Stimulated activated naive B cell treated with anti-CD40 and anti-IgM and Interleukin-4, amounts not matched to agents 10 μg/mL and 1 μg/mL and 100 μg/mL, for 72 hours (primary cell): ENCODE data around the gene SMKR1.
"Not testable (repeated sequence)": the region's sequence is repeated elsewhere in the genome, so short reads cannot be mapped to it uniquely, and the experiment has no call there.

ENCODE experiments used
- ATAC-seq, 2 donors: fragments of 150-1000 bp; cut with Tn5 transposase; replicated peaks; 2 replicates each; pipeline ENCODE4 v1.10.0; 2021; ENCODE audit warnings: moderate library complexity in 1 of 2
- DNase-seq: peaks from one replicate; pipeline ENCODE4 v3.0.0; 2021
- H3K27ac Mint-ChIP-seq: one replicate; pipeline ENCODE4 v1.8.0; 2022; ENCODE audit warnings: mild to moderate bottlenecking, mixed read lengths
- H3K27me3 Mint-ChIP-seq, 2 donors: one replicate each; pipeline ENCODE4 v1.8.0; 2022; ENCODE audit warnings: mixed read lengths in 2 of 2
- H3K36me3 Mint-ChIP-seq, 2 donors: one replicate each; pipeline ENCODE4 v1.8.0; 2022; ENCODE audit warnings: mixed read lengths in 2 of 2, mild to moderate bottlenecking in 1 of 2
- H3K4me1 Mint-ChIP-seq, 2 donors: one replicate each; pipeline ENCODE4 v1.8.0; 2022; ENCODE audit warnings: mixed read lengths in 2 of 2, mild to moderate bottlenecking in 1 of 2
- H3K4me3 Mint-ChIP-seq, 2 donors: one replicate each; pipeline ENCODE4 v1.8.0; 2022; ENCODE audit warnings: mild to moderate bottlenecking in 2 of 2, mixed read lengths in 2 of 2, moderate library complexity in 1 of 2
- H3K9me3 Mint-ChIP-seq, 2 donors: one replicate each; pipeline ENCODE4 v1.8.0; 2022; ENCODE audit warnings: mixed read lengths in 2 of 2, mild to moderate bottlenecking in 1 of 2

Gene SMKR1

DNA sequence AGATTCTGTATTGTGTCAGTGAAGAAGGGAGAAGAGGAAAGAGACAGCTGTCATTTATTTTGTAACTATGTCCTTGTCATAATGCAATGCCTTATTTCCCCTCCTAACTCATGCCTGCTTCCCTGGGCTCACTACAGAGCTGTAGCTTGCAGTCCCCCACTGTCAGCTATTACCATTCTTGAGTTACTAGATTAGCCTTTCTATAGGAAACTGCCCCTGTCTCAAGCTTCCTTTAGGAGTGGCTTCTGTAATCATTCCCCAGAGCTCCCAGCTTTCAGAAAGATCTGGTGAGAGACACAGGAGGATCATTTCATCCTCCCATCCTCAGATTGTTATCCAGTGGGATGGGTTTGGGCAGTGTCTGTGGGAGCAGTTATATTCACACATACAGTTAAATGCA is 32.4 kb upstream of the SMKR1 start:
- H3K4me3 Mint-ChIP-seq: no peak overlapping the region
- no peaks in the 10 kb centered on the region for H3K36me3 Mint-ChIP-seq
- H3K9me3 Mint-ChIP-seq: no peaks in the 10 kb centered on the region
- ATAC-seq (no peak), DNase-seq (no peak)
- no peaks in the 10 kb centered on the region for H3K27me3 Mint-ChIP-seq
- peaks cover 0 to 5% of the 10 kb centered on the region in 2 donors for H3K4me1 Mint-ChIP-seq
- no peak overlapping the region for H3K27ac Mint-ChIP-seq

DNA sequence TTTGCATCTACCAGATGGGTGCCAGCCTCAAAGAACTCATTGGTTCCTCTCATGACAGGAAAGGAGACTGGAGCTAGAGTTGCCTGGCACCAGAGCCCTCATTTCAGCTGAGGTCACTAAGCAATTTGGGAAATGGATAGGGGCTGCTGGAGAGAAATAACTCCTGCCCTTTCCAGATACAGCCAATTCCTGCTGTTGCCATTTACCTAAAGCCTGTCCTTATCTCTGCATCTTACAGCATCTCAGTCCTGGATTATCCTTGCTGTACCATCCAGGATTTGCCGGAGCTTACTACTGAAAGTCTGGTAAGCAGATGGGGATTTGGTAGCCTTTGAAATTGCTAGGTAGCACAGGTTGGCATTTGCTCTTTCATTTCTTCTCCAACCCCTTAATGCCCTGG is 31.9 kb upstream of the SMKR1 start:
- no peak overlapping the region for H3K27ac Mint-ChIP-seq

DNA sequence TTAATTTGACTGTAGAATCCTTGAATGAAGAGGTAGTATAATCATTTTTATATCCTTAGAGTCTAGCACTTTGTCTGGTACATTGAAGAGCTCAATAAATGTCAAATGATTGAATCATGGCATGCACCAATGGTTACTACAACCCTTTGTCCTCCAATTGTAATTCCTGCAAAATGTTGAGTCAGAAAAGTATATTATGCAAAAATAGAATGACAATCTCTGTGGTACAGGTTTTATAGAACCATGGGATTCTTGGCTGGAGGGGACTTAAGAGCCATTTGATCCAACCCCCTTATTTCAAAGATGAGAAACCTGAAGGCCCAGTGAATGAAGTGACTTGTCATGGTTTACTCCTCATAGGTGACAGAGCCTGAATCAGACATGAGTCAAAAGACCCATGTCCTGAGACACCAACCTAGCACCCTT is 30.9 kb upstream of the SMKR1 start:
- H3K4me3 Mint-ChIP-seq: no peak overlapping the region
- no peaks in the 10 kb centered on the region for H3K36me3 Mint-ChIP-seq
- no peak overlapping the region for H3K27ac Mint-ChIP-seq
- H3K27me3 Mint-ChIP-seq: no peaks in the 10 kb centered on the region
- H3K9me3 Mint-ChIP-seq: no peaks in the 10 kb centered on the region
- peaks cover 0 to 2% of the 10 kb centered on the region in 2 donors for H3K4me1 Mint-ChIP-seq
- DNase-seq: no peak
- no peak for ATAC-seq

More for the DNA sequence above, 31.9 kb upstream of the SMKR1 start:
- H3K27me3 Mint-ChIP-seq: no peaks in the 10 kb centered on the region
- H3K36me3 Mint-ChIP-seq: no peaks in the 10 kb centered on the region
- peaks cover 0 to 2% of the 10 kb centered on the region in 2 donors for H3K4me1 Mint-ChIP-seq
- no peaks in the 10 kb centered on the region for H3K9me3 Mint-ChIP-seq
- ATAC-seq: no peak
- no peak overlapping the region for H3K4me3 Mint-ChIP-seq
- no peak for DNase-seq

DNA sequence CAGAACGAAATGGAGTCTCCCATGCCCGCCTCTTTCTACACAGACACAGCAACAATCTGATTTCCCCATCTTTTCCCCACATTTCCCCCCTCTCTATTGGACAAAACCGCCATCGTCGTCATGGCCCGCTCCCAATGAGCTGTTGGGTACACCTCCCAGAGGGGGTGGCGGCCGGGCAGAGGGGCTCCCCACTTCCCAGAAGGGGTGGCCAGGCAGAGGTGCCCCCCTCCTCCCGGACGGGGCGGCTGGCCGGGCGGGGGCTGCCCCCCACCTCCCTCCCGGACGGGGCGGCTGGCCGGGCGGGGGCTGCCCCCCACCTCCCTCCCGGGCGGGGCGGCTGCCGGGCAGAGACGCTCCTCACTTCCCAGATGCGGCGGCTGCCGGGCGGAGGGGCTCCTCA is 26.4 kb upstream of the SMKR1 start:
- H3K27ac Mint-ChIP-seq, ATAC-seq, H3K36me3 Mint-ChIP-seq, DNase-seq, H3K4me1 Mint-ChIP-seq, H3K9me3 Mint-ChIP-seq, H3K4me3 Mint-ChIP-seq, H3K27me3 Mint-ChIP-seq: not testable (repeated sequence)

DNA sequence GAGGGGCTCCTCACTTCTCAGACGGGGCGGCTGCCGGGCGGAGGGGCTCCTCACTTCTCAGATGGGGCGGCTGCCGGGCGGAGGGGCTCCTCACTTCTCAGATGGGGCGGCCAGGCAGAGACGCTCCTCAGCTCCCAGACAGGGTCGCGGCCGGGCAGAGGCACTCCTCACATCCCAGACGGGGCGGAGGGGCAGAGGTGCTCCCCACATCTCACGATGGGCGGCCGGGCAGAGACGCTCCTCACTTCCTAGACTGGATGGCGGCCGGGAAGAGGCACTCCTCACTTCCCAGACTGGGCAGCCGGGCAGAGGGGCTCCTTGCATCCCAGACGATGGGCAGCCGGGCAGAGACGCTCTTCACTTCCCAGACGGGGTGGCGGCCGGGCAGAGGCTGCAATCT is 25.9 kb upstream of the SMKR1 start:
- H3K36me3 Mint-ChIP-seq, H3K27me3 Mint-ChIP-seq, ATAC-seq, H3K27ac Mint-ChIP-seq, DNase-seq, H3K4me1 Mint-ChIP-seq, H3K4me3 Mint-ChIP-seq, H3K9me3 Mint-ChIP-seq: not testable (repeated sequence)

DNA sequence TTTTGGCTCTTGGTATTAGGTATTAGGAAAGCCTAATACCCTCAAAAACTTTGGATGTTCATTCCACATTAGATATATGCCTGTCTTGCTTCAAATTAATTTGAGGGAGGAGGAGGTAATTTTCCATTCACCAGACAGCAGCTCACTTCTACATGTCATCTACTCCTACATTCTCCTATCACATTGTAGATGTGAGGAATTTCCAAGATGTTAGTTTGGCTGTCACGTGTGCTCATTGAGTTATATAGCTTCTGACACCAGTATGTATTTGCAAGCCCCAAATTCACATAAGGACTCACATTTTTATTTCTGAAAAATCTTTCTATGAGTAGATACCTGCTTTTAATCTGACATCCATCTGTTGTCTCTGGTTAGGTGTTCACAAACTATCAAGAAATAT is 22.5 kb upstream of the SMKR1 start:
- ATAC-seq: no peak
- no peaks in the 10 kb centered on the region for H3K4me1 Mint-ChIP-seq
- no peak overlapping the region for H3K4me3 Mint-ChIP-seq
- H3K36me3 Mint-ChIP-seq: no peaks in the 10 kb centered on the region
- no peak overlapping the region for H3K27ac Mint-ChIP-seq
- H3K27me3 Mint-ChIP-seq: no peaks in the 10 kb centered on the region
- H3K9me3 Mint-ChIP-seq: no peaks in the 10 kb centered on the region
- DNase-seq: no peak

DNA sequence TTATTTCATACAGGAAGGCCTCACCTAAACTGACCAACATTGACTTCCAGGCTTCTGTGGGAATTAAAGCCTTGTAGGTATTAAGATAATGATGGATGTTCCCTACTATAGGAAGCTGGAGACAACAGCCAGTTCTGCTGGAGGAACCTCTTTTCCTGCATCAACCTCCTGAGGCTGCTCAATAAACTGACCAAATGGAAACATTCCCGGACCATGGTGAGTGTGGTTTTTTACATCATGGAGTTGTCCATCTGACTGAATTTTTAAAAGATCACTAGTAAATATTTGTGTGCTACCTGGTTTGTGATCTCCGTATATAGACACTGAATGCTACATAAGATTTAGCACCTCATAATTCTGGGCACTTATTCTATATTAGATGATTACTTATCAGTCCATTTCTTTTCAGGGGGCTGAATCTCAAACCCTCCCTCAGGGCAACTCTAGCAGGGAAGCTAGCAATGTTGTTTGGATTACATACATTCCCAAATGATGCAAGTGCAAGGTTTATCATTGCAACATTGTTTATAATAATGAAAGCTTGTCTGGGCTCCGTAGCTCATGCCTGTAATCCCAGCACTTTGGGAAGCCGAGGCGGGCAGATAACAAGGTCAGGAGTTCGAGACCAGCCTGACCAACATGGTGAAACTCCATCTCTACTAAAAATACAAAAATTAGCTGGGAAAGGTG is 21.5 kb upstream of the SMKR1 start:
- ATAC-seq (no peak), DNase-seq (no peak)
- Mint-ChIP-seq H3K27me3 (no peaks in the 10 kb centered on the region), H3K4me3 (no peak overlapping the region), H3K36me3 (no peaks in the 10 kb centered on the region), H3K4me1 (no peaks in the 10 kb centered on the region), H3K27ac (no peak overlapping the region), H3K9me3 (no peaks in the 10 kb centered on the region)

DNA sequence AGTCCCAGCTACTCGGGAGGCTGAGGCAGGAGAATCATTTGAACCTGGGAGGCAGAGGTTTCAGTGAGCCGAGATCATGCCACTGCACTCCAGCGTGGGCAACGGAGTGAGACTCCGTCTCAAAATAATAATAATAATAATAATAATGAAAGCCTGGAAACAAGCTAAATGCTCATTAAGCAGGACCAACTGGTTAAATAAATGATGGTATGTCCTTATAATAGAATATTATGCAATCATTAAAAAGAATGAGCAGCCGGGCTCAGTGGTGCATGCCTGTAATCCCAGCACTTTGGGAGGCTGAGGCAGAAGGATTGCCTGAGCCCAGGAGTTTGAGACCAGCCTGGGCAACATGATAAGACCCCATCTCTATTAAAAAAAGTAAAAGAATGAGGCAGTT is 21.0 kb upstream of the SMKR1 start:
- H3K9me3 Mint-ChIP-seq, H3K4me1 Mint-ChIP-seq, H3K27ac Mint-ChIP-seq, H3K27me3 Mint-ChIP-seq, H3K36me3 Mint-ChIP-seq, DNase-seq, H3K4me3 Mint-ChIP-seq, ATAC-seq: not testable (repeated sequence)

DNA sequence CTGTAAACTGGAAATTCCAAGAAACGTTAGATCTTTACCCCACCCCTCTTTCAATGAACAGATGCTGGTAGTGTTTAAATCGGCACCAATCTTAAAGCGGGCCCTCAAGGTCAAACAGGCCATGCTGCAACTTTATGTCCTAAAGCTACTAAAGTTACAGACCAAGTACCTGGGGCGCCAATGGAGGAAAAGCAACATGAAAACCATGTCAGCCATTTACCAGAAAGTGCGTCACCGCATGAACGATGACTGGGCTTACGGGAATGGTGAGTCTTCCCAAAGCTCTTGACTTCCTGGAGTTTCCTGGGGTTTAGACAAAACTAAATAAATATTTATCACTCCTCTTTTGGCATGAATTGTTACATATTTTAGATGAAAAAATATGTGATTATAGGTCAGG is 19.6 kb upstream of the SMKR1 start:
- no peak overlapping the region for H3K4me3 Mint-ChIP-seq
- H3K4me1 Mint-ChIP-seq: no peaks in the 10 kb centered on the region
- no peak overlapping the region for H3K27ac Mint-ChIP-seq
- DNase-seq: no peak
- ATAC-seq: no peak
- no peaks in the 10 kb centered on the region for H3K27me3 Mint-ChIP-seq
- H3K9me3 Mint-ChIP-seq: no peaks in the 10 kb centered on the region
- no peaks in the 10 kb centered on the region for H3K36me3 Mint-ChIP-seq

DNA sequence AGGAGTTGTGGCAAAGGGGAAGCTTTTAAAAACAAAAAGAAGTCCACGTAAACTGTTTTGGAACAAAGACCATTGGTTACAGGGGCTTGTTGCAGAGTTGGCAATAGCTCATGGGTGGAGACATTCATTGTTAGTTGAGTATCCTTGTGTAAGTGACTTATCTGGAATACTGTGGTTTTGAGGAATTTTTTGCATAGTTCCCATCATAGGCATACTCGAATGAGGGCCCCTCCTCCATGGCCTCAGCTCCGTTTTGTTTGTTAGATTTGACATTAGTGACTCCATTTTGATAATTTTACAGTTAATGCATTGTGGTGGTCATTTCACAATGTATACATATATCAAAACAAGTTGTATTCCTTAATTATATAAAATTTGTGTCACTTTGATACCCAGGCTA is 12.8 kb upstream of the SMKR1 start:
- ATAC-seq (no peak), DNase-seq (no peak)
- H3K9me3 Mint-ChIP-seq: no peaks in the 10 kb centered on the region
- peaks cover 0 to 6% of the 10 kb centered on the region in 2 donors for H3K27me3 Mint-ChIP-seq
- H3K27ac Mint-ChIP-seq: no peak overlapping the region
- H3K36me3 Mint-ChIP-seq: no peaks in the 10 kb centered on the region
- H3K4me3 Mint-ChIP-seq: no peak overlapping the region
- H3K4me1 Mint-ChIP-seq: peaks cover 7 to 8% of the 10 kb centered on the region in 2 donors

DNA sequence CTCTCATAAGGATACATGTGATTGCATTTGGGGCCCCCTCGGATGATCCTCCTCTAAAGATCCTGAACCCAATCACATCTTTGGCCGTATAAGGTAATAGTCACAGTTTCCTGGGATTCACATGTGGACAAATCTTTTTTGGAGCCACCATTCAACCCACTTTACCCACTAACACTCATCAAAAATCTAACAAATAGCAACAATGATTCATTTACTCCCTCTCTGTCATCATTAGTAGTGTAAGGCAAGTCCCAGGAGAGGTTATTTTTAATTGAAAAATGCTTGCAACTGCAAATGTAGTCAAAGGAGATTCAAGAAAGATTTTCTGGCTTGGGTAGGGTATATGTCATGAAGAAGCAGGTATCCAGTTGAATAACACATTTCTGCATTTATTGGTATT is 9.9 kb upstream of the SMKR1 start:
- H3K4me3 Mint-ChIP-seq: no peak overlapping the region
- DNase-seq (no peak), ATAC-seq (no peak)
- peaks cover 0 to 6% of the 10 kb centered on the region in 2 donors for H3K27me3 Mint-ChIP-seq
- H3K36me3 Mint-ChIP-seq: no peaks in the 10 kb centered on the region
- no peak overlapping the region for H3K27ac Mint-ChIP-seq
- H3K9me3 Mint-ChIP-seq: no peaks in the 10 kb centered on the region
- peaks cover 19 to 24% of the 10 kb centered on the region in 2 donors for H3K4me1 Mint-ChIP-seq

DNA sequence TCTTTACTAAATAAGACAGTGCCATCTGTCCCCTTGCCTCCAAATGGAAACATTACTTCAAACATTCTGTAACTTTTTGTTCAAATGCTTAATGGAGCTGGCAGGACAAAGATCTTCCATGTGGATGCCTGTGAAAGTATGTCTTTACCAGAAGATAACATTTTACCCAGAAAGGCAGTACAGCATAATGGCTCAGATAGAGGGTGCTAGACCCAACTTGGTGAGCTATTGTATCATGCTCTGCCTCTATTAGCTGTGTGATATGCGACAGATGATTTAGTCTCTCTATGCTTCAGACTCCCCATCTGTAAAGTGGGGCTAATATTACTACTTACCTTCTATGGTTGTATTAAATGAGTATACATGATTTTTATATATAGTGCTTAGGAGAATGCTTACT is 8.8 kb upstream of the SMKR1 start:
- Mint-ChIP-seq H3K9me3 (no peaks in the 10 kb centered on the region), H3K36me3 (no peaks in the 10 kb centered on the region), H3K27ac (peak overlapping the region; percentile 72), H3K27me3 (peaks cover 6 to 7% of the 10 kb centered on the region in 2 donors), H3K4me3 (no peak overlapping the region), H3K4me1 (peaks cover 19 to 24% of the 10 kb centered on the region in 2 donors)
- DNase-seq: no peak
- ATAC-seq: peak; percentile 47

DNA sequence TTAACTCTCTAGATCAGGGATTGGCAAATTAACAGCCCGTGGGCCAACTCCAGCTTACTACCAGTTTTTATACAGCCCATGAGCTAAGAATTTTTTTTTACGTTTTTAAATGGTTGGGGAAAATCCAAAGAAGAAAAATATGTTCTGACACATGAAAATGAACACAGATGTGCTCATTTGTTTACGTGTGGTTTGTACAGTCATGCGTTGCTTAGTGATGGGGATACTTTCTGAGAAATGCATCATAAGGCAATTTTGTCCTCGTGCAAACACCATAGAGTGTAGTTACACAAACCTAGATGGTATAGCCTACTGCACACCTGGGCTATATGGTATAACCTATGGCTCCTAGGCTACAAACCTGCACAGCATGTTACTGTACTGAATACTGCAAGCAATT is 8.3 kb upstream of the SMKR1 start:
- Mint-ChIP-seq H3K36me3 (no peaks in the 10 kb centered on the region), H3K27ac (peak overlapping the region; percentile 72), H3K4me1 (peaks cover 19 to 24% of the 10 kb centered on the region in 2 donors), H3K4me3 (no peak overlapping the region), H3K27me3 (peaks cover 3 to 7% of the 10 kb centered on the region in 2 donors), H3K9me3 (no peaks in the 10 kb centered on the region)
- ATAC-seq (peak; percentile 89 to 93), DNase-seq (no peak)

DNA sequence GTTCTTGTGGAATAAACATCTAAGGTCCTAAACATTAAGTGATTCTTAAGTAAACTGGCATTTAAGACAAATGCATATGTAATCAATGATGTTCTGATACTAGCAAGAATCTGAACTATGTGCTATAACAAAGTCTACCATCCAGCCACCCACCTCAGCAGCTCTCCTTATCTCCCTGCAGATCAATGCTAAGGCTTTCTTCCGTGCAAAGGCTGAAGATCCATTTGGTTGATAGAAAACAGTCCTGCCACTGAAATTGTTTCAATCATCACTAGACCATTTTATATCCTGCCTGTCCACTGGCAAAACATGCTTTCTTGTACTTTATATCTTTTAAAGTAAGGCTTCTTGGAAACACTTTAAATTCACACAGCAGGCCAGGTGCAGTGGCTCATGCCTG is 6.3 kb upstream of the SMKR1 start:
- H3K4me3 Mint-ChIP-seq: no peak overlapping the region
- H3K36me3 Mint-ChIP-seq: no peaks in the 10 kb centered on the region
- peaks cover 3 to 7% of the 10 kb centered on the region in 2 donors for H3K27me3 Mint-ChIP-seq
- no peak for DNase-seq
- H3K27ac Mint-ChIP-seq: peak overlapping the region; percentile 7
- no peak for ATAC-seq
- no peaks in the 10 kb centered on the region for H3K9me3 Mint-ChIP-seq
- H3K4me1 Mint-ChIP-seq: peaks cover 25 to 35% of the 10 kb centered on the region in 2 donors

DNA sequence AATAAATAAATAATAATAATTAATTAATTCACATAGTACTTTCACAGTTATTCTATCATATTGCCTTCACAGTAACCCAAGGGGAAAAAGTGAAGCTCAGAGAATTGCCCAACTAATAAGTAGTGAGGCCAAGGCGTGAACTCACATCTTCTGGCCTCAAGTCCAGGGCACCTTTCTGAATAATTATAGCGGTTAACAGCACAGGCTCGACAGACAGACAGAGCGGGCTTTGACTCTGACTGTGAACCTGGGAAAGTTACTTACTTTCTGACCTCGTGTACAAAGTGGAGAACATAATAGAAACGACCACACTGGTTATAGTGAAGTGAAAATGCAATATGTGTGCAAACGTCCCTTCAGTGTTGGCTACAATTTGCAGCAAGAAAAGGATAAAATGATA is 5.7 kb upstream of the SMKR1 start:
- Mint-ChIP-seq H3K27ac (peak overlapping the region; percentile 52), H3K4me3 (no peak overlapping the region), H3K27me3 (peaks cover 3 to 7% of the 10 kb centered on the region in 2 donors), H3K9me3 (no peaks in the 10 kb centered on the region), H3K4me1 (peaks cover 28 to 35% of the 10 kb centered on the region in 2 donors), H3K36me3 (no peaks in the 10 kb centered on the region)
- ATAC-seq (no peak), DNase-seq (no peak)

DNA sequence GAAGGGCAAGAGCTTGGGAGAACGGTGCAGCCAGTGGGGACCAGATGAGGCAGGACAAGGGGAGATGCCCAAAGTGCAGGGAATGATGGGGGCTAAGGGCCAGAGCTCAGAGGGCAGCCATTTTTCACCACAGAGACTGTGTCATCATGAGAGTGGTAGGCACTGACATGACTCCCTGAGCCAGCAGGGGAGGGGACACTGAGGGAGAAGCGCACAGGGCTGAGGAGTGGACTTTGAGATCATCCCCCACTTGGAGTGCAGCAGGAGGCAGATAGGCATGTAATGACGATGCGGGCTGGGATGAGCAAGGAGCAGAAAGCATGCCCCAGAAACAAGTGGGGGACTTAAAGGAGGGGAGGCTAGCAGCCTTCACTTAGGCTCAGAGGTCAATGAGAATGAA is 5.2 kb upstream of the SMKR1 start:
- no peak for ATAC-seq
- H3K27ac Mint-ChIP-seq: peak overlapping the region; percentile 52
- H3K9me3 Mint-ChIP-seq: no peaks in the 10 kb centered on the region
- H3K4me1 Mint-ChIP-seq: peaks cover 30 to 35% of the 10 kb centered on the region in 2 donors
- no peak for DNase-seq
- H3K36me3 Mint-ChIP-seq: no peaks in the 10 kb centered on the region
- peaks cover 3 to 7% of the 10 kb centered on the region in 2 donors for H3K27me3 Mint-ChIP-seq
- no peak overlapping the region for H3K4me3 Mint-ChIP-seq
